ENCODE data around the gene ZBTB7C. TPM values are rescaled to one million over a fixed set of nuclear protein-coding genes. Genes with fewer than 3 reads are reported as not detected.

Gene ZBTB7C
- total and polyA plus RNA-seq, 2 of the 4 experiments (the other 2 are of a cell fraction) = not detected

- POLR2A ChIA-PET (ENCODE audit: unreplicated experiment) = interaction anchor here (0.5 kb wide), 1 partner anchor 619 kb away, joined by 5 read pairs; no protein-coding TSS in a partner anchor
- Histone ChIP-seq H2BK20ac (ENCODE audit: low read depth, low read length) (no peak overlapping the region), H3K4me2 (ENCODE audit: low read depth, low read length) (no peak overlapping the region), H3K27ac (ENCODE audit: insufficient read depth, low read length) (no peak overlapping the region), H4K91ac (ENCODE audit: insufficient read depth, low read depth, low read length) (no peak overlapping the region), H3K9me1 (ENCODE audit: insufficient read depth, low read length) (no peaks in the 10 kb centered on the region), H2BK5ac (ENCODE audit: low read depth, low read length, poor library complexity, severe bottlenecking) (no peak overlapping the region), H4K20me1 (ENCODE audit: insufficient read depth, low read length) (no peaks in the 10 kb centered on the region), H3K23ac (ENCODE audit: low read depth, low read length) (no peak overlapping the region), H3K4me3 (ENCODE audit: insufficient read depth, low read depth, low read length) (no peak overlapping the region), H2AFZ (replicated peaks; ENCODE audit: low read length, poor library complexity) (no peak overlapping the region), H3K56ac (ENCODE audit: extremely low read depth, insufficient read depth, low read length) (no peak overlapping the region), H2AK9ac (replicated peaks; ENCODE audit: low read depth, low read length, poor library complexity) (no peak overlapping the region), H3K4me1 (ENCODE audit: control insufficient read depth, insufficient read depth, low read length) (no peaks in the 10 kb centered on the region), H3K79me1 (ENCODE audit: low read depth in 1 of 2, low read length in 2 of 2) (no peaks in the 10 kb centered on the region), H3K9me3 (ENCODE audit: control insufficient read depth, insufficient read depth, low read length) (no peaks in the 10 kb centered on the region), H2BK15ac (ENCODE audit: low read depth, low read length) (no peak overlapping the region), H4K8ac (ENCODE audit: low read depth in 2 of 2, low read length in 2 of 2) (no peak overlapping the region), H2BK120ac (ENCODE audit: low read depth, low read length) (no peak overlapping the region), H3K4ac (ENCODE audit: low read depth, low read length) (no peak overlapping the region), H4K5ac (ENCODE audit: low read depth, low read length) (no peak overlapping the region), H3K36me3 (ENCODE audit: control insufficient read depth, insufficient read depth, low read length) (no peaks in the 10 kb centered on the region), H3K18ac (ENCODE audit: low read depth, low read length) (no peak overlapping the region), H3K9ac (ENCODE audit: low read depth, low read length) (no peak overlapping the region), H2AK5ac (ENCODE audit: low read depth, low read length) (no peak overlapping the region), H3K14ac (replicated peaks; ENCODE audit: low read depth, low read length) (no peak overlapping the region), H3K27me3 (ENCODE audit: control insufficient read depth, insufficient read depth, low read length) (peaks cover 9% of the 10 kb centered on the region)
- no peak for ATAC-seq (ENCODE audit: low read depth)
- dilution Hi-C loops (cut with HindIII; ENCODE audit: low sequenced_read_pairs, unreplicated experiment) = no loop called here
- TF ChIP-seq NFE2L2 (IDR thresholded peaks at IDR 0.05; ENCODE audit: low read depth, low read length) (no peak), RCOR1 (IDR thresholded peaks at IDR 0.05; ENCODE audit: insufficient replicate concordance, low read length) (no peak), USF2 (IDR thresholded peaks at IDR 0.05; ENCODE audit: low read depth, low read length) (no peak), FOS (IDR thresholded peaks at IDR 0.05; ENCODE audit: low read depth, low read length) (no peak)
- DNase-seq = no peak
- no CpG with 5 or more reads among the region's 4 CpGs for WGBS, 2 experiments (ENCODE audit: extremely low coverage in 2 of 2, insufficient read length in 1 of 2)
- no TSS peak for BruUV-seq (replicated peaks)
- in situ Hi-C loops (cut with MboI; ENCODE audit: low sequenced_read_pairs) = no loop called here
- CTCF ChIA-PET = no interaction called here
- intact Hi-C loops (cut with micrococcal nuclease) = no loop called here
These were observed 380.5 kb downstream of the ZBTB7C start for GRCh38 chr18:48028696-48029095.
